Measurements from ENCODE around the gene TMEM14C. TPM values are rescaled to one million over a fixed set of nuclear protein-coding genes. Genes with fewer than 3 reads are reported as not detected.

The TMEM14C gene
- total RNA-seq, 1 experiment from 2014 or later = 63.5 TPM

- DNase-seq (ENCODE audit: low spot score) = no peak
Measured at GRCh38 chr6:10759884-10760329, 37.0 kb downstream of the TMEM14C start.

DNA sequence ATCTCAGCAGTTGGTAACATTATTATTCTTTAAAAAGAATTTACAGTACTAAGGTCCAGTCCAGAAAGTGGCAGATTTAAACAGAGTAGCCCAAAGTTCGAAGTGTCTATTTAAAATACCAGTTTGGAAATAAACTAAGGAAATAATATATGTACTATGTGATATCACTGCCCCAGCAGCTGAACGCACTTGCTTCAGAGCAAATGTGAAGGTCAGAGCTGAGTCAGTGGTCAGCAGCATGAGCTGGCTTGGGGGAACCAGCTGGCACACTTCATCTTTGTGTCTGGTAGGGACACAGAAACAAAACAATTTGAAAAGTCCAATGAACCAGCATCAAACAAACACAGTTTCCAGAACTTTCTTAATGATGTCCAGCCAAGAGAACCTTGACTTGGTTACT, 40.1 kb downstream of the TMEM14C start:
- no peak for DNase-seq (ENCODE audit: low spot score)

- no peak for DNase-seq (ENCODE audit: low spot score)
Measured at GRCh38 chr6:10769419-10769818, 46.5 kb downstream of the TMEM14C start.

DNA sequence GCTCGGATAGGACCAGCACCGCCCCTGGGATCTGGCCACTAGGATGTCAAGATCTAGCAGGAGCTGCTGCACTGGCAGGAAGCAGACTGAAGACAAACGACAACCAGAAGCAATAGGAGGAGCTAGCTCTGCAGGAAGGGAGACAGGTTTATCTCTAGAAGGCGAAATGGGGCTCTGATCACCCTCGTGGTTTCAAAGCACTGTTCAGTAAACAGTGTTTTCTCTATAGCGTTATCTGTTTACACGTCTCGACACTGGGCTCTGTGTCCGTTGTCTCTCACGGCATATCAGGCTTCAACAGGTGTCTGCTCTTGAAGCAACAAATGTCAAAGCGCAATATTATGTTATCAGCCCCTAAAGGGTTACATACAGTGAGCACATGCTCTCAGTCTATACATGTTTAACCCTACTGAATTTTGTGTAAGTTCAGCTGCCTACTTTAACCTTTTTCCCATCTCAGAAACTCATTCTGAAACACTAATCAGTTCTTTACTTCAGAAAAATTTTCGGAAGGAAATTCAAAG, 48.6 kb downstream of the TMEM14C start:
- no peak for DNase-seq (ENCODE audit: low spot score)

GRCh38 chr6:10778230-10778629, 55.4 kb downstream of the TMEM14C start:
- no peak for DNase-seq (ENCODE audit: low spot score)

DNA sequence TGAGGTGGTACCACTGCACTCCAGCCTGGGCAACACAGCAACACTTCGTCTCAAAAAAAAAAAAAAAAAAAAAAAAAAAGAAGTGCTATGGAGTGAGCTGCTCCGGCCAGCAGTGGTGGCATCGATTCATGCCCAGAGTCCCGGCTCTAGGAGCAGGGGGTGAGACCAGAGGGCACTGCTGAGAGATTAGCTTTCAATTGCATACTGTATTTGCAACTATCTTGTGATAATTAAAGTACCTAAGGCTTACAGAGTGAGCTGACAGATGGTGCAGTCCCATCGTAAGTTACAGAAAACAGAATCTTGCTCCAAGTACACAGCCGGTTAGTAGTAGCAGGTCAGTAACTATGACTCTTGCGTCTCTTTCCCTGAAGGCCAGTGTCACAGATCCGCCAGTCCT, 56.2 kb downstream of the TMEM14C start:
- no peak for DNase-seq (ENCODE audit: low spot score)

Small RNA genes lying within 50 kb of the gene (small RNA-seq; reads per million reads assigned to genes)
- gene RF00019 = not detected
- not detected for gene RNA5SP203

Other genes with a start within 250 kb of the TMEM14C start
- gene GCNT2, start 201.7 kb upstream of the TMEM14C start, total RNA-seq (2014; rRNA removed; shearing (Covaris generic)) = 4.6 and 9.7 TPM in 2 replicates
- not detected in 2 replicates for gene C6orf52, start 28.5 kb upstream of the TMEM14C start, total RNA-seq (2014; rRNA removed; shearing (Covaris generic))
- gene PAK1IP1, start 28.1 kb upstream of the TMEM14C start, total RNA-seq (2014; rRNA removed; shearing (Covaris generic)) = 12.2 and 16.7 TPM in 2 replicates
- gene TMEM14B, start 24.7 kb downstream of the TMEM14C start, total RNA-seq (2014; rRNA removed; shearing (Covaris generic)) = 95.8 and 97.9 TPM in 2 replicates
- 0.05 TPM in 1 of 2 replicates, not detected in the other for gene MAK, start 115.5 kb downstream of the TMEM14C start, total RNA-seq (2014; rRNA removed; shearing (Covaris generic))
- gene GCM2, start 159.0 kb downstream of the TMEM14C start, total RNA-seq (2014; rRNA removed; shearing (Covaris generic)) = not detected in 2 replicates
- 0.08 TPM in 1 of 2 replicates, not detected in the other for gene SYCP2L, start 164.0 kb downstream of the TMEM14C start, total RNA-seq (2014; rRNA removed; shearing (Covaris generic))